Fibroblast of lung (primary cell): ENCODE data around the gene ATRIP.

Experiments
- EZH2 ChIP-seq: IDR thresholded peaks from 2 replicates; pipeline ENCODE4 v1.5.1; 2012; ENCODE audit warnings: low read length, control low read depth, mild to moderate bottlenecking; ENCODE audit errors: missing control alignments
- TF ChIP-seq, protein P1 (sequence below), 2 donors: IDR thresholded peaks in 1 of 2; conservative IDR thresholded peaks in 1 of 2; 1 replicate in 1 of 2; 2 replicates in 1 of 2; pipeline ENCODE4 v1.5.1; 2011 to 2012; ENCODE audit warnings: low read length in 2 of 2, control low read depth in 1 of 2, inconsistent platforms in 1 of 2, low read depth in 1 of 2, mild to moderate bottlenecking in 1 of 2

DNA sequence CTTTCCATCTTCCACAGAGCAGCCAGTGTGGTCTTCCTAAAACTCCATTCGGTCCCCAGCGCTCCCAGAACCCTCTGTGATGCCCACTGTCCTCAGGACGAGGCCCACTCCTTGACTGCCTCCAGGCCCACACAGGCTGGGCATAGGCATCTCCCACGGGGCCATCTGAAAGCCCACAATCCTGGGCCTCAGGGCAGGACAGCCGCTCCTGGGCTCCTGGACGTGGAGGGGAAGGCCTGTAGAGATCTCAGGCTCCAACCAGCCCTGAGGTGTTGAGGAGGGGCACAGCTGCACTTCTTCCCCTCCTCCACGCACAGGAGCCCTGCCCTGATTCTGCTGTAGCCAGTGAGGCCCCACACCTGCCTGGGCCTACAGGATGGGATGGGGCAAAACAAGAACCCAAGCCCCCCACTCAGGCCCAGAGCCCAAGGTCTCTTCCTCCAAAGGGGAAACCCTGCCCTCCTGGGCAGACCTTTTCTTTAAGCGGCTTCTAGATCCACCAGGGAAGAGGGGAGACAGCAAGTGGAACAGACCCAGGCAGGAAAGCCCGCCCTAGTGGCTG, 31.5 kb downstream of the ATRIP start:
- TF ChIP-seq EZH2, result no peak
- TF ChIP-seq, protein P1, sequence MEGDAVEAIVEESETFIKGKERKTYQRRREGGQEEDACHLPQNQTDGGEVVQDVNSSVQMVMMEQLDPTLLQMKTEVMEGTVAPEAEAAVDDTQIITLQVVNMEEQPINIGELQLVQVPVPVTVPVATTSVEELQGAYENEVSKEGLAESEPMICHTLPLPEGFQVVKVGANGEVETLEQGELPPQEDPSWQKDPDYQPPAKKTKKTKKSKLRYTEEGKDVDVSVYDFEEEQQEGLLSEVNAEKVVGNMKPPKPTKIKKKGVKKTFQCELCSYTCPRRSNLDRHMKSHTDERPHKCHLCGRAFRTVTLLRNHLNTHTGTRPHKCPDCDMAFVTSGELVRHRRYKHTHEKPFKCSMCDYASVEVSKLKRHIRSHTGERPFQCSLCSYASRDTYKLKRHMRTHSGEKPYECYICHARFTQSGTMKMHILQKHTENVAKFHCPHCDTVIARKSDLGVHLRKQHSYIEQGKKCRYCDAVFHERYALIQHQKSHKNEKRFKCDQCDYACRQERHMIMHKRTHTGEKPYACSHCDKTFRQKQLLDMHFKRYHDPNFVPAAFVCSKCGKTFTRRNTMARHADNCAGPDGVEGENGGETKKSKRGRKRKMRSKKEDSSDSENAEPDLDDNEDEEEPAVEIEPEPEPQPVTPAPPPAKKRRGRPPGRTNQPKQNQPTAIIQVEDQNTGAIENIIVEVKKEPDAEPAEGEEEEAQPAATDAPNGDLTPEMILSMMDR (conservative IDR thresholded peaks at IDR 0.05 in 1 of 2, IDR thresholded peaks at IDR 0.05 in 1 of 2; ENCODE audit: low read depth in 1 of 2, low read length in 2 of 2), result no peak
